GM19025 (cell line): ENCODE measurements around the gene COL10A1.
A peak's percentile ranks its signal among the peaks of the same experiment; 100 is the strongest.

Experiments
- ATAC-seq: cut with Tn5 transposase; IDR thresholded peaks from one replicate; pipeline ENCODE4 v1.9.1; 2021; ENCODE audit warnings: mild to moderate bottlenecking, low read depth, moderate library complexity; ENCODE audit not compliant: unreplicated experiment

COL10A1 gene

DNA sequence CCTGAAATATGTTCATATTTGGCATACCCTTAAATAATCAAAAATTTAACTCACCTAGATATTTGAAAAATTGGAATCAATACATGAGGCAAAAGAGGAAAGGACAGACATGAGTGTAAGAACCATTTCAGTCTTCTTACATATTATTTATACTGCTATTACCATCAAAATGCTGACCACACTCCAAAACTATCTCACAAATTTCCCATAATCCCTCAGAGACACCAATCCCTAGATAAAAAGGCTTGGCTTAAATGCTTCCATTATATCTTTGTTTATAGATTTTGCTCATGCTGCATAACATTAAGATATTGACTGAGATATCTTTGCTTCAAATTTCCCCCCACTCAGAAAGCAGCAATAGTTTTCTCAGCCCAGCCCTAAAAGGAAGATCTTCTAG lies 37.0 kb downstream of the COL10A1 start:
- no peak for ATAC-seq

DNA sequence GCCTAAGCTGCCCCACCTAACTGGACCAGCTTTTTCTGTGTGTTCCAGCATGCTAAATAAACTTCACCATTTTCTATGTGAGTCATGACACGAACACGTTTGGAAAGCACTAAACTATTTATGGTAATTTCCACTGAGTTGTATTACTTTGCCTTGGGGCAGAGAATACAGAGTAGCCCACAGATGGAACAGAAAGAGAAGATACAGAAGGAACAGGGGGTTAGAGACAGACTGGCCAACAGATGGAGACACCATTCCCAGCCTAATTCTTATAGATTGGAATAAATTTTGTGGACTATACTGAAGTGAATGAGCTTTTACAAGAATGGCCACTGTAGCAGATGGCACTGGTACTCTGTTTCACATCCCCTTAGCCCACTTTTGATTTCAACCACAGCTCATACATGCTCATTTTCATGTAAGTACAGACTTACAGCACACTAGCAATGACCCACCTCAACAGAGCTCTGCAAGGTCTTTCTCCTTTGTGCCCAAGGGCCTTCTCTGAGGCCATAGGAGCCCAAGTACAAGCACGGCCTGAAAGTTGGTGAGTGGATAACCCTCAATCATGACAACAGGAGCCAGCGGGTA lies 38.4 kb downstream of the COL10A1 start:
- peak; percentile 96 for ATAC-seq

DNA sequence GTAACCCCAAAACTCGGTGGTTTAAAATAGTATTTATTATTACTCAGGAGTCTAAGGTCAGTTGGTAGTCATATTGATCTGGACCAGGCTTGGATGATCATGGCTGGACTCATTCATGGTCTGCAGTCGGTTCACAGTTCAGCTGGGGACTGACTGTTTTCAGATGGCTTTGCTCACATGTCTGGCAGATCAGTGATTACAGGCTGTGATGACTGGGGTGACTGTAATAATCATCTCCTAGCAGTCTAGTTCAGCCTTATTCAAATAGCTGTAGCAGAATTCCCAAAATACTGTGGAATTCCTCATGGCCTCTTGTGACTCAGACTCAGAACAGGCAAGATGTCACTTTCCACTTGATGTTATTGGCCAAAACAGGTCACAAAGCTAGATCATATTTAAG lies 41.6 kb downstream of the COL10A1 start:
- ATAC-seq = no peak

DNA sequence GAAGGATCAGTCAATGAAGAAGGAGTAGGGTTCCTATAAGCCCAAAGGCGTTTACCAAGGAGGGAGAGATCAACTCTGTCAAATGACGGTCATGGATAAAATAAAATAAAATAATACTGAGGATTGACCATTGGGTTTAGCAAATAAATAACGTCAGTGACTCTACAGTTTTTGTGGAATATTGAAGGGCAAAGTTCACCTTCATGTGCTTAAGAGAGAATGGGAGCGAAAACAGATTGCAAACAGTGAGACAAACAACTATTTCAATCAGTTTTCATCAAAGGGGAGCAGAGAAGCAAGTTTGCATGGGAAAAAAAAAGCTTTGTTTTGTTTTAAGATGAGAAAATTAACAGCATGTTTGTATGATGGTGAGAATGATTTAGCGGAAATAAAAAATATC lies 42.9 kb downstream of the COL10A1 start:
- no peak for ATAC-seq

- no peak for ATAC-seq
Measured at GRCh38 chr6:116078945-116079344, 47.0 kb downstream of the COL10A1 start.

GRCh38 chr6:116078522-116078921 lies 47.4 kb downstream of the COL10A1 start:
- ATAC-seq = no peak

DNA sequence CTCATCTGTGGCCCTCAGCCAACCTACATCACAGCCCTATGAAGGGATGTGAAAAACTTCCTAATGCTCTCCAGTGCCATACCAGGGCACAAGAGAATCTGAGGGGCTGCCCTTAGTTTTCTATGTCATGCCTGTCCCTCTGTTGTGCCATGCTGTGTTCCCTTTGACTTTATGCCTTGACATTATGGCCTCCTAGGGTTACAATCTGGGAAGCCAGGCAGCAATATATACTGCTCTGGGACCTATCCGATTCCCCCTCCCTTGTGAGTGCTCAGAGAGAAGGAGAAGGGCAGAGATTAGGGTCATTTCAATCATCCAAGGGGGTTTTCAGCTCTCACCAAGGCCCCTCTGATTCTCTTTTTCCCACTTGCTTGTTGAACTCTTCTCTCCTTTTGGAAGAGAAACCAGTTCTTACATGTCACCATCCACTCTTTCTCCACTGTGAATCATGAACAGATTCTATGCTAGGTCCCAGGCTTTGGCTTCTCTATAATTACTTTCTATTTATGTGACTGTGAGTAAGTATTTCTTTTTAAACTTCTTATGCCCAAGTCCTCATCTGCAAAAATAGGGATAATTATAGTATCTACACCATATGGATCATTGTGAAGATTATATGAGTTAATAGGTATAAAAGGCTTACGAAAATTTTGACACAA lies 51.1 kb downstream of the COL10A1 start:
- no peak for ATAC-seq

DNA sequence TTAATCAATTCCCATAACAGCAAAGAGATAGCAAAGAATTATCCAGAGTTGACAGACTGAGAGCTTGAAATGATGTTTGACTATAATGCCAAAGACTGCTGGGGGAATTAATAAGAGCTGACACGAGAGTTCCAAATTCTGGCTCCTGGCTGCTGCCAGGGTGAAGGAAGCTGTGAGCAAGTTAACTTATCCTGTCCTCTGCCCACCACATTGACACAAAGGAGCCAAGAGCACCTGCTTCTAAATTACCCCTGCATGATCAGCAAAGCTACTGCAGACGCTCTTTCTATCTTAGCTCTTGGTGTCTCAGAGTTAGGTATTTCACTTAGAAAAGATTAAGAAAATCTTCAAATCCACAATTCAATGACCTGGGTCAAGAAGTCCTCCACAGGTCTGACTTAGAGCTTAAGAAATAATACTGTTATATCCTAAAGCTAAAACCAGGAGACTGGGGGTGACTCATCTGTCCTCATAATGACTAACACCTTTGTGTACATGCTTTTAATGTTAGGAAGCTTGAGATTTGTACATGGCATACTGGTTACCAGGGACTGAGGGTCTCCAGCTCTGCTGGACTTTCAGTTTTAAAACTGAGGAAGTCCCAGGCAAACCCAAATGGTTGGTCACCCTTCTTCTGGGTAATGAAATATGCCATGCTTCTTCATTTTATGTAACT lies 52.0 kb downstream of the COL10A1 start:
- no peak for ATAC-seq

DNA sequence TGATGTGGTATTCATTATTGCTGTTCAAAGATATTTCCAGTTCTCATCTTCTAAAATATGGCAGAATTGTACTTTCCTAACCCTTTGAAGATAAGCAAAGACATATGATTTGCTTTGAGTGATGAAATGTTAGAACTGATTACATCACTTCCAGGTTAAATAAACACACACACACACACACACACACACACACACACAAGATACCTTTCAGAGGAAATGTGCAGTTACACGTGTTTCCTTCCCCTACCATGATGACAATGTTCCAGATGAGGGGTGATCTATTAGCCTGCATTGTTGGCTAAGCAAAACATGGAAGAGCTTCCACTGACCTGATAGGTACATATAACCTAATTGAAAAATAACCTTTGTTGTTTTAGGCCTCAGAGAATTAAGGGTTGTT lies 53.6 kb downstream of the COL10A1 start:
- ATAC-seq = no peak

DNA sequence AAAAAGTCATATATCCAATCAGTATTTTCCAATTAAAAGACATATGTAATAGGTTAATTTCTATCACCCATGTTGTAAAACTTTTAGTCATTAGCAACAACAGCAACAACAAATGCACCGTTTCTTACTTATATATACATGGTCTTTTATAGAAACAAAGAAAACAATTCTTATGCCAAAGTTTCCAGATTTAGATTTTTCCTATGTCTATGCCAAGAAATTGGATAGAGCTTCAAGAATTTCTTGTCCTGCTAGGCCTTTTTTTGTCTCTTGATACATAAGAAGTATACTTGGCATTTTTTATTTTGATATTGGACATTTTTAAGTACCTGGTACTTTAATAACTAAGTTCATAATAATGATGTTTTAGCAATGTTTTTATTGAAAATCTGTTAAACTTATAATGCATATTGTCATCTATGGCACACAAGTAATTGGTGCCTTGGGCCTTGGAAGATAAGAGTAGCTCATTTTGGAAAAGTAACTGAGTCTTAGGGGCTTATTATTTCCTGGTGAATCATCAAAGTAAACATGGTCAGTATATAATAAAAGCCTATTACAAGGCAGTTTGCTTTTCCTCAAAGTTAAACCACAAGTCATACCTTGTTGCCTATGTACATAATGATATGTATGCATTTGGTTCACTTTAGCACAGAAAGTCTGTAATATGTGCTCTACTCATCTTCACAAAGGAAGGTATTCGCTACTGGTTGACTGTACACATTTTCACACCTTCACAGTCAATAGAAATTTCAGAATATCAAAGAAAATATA lies 55.1 kb downstream of the COL10A1 start:
- ATAC-seq = no peak

DNA sequence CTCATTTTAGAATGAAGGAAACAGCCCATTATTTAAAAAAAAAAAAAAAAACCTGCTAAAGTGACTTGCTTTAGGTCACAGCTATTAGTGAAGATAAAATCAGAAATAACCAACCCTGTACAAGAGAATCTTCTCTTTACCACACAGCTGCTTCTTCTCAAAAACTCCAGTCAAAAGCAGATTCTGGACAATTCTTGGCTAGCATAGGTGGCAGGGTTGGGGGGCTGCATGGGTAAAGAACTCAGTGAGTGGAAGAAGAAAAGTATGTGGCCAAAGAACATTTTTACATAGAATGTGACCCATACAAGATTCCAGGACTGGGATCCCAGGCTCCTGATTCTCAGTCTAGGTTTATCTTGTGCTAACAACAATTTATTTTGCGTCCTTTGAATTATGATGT lies 55.8 kb downstream of the COL10A1 start:
- no peak for ATAC-seq
